CD4-positive, alpha-beta T cell (primary cell): ENCODE data around the gene CACNA2D2. TPM values are rescaled to one million over a fixed set of nuclear protein-coding genes. Genes with fewer than 3 reads are reported as not detected.

Experiments
- ATAC-seq: fragments of 200-7000 bp; cut with Tn5 transposase; one replicate; pipeline ENCODE4 v1.10.0; 2022; ENCODE audit warnings: mild to moderate bottlenecking; ENCODE audit not compliant: poor library complexity
- CTCF ChIA-PET: fragments of 350-600 bp; sonication (Branson Sonifier 250); formaldehyde crosslinking; loops from one replicate; lab custom pipeline; 2021; ENCODE audit warnings: antibody characterized with exemption, inconsistent platforms; lab: Charles Lee
- POLR2A ChIA-PET: fragments of 350-600 bp; sonication (Branson Sonifier 250); formaldehyde crosslinking; loops from one replicate; lab custom pipeline; 2021; ENCODE audit warnings: antibody characterized with exemption, inconsistent platforms; lab: Charles Lee
- DNase-seq, 14 experiments: peaks; one replicate each; pipeline ENCODE4 v3.0.0-alpha.2; 2013 to 2020; ENCODE audit warnings: mixed read lengths in 2 of 14
- H3K27ac ChIP-seq, 2 donors: one replicate each; pipeline versions ENCODE4 v1.5.1 to v1.7.0; 2013; ENCODE audit warnings: low read length in 2 of 2, low read depth in 1 of 2, mild to moderate bottlenecking in 1 of 2
- H3K27me3 ChIP-seq, 2 experiments: 1 replicate in 1 of 2; 2 replicates in 1 of 2; pipeline versions ENCODE4 v1.6.1 to v1.7.0; 2013; ENCODE audit warnings: low read length in 2 of 2, control low read depth in 1 of 2, mild to moderate bottlenecking in 1 of 2, moderate library complexity in 1 of 2; ENCODE audit not compliant: insufficient read depth in 2 of 2, control insufficient read depth in 1 of 2
- H3K36me3 ChIP-seq: one replicate; pipeline ENCODE4 v1.6.1; 2013; ENCODE audit warnings: low read length, control low read depth; ENCODE audit not compliant: insufficient read depth
- H3K4me1 ChIP-seq: one replicate; pipeline ENCODE4 v1.6.1; 2013; ENCODE audit warnings: low read length, control low read depth; ENCODE audit not compliant: insufficient read depth
- H3K4me3 ChIP-seq: one replicate; pipeline ENCODE4 v1.5.1; 2013; ENCODE audit warnings: mild to moderate bottlenecking, low read length, moderate library complexity
- H3K9me3 ChIP-seq, 2 experiments: 1 replicate in 1 of 2; 2 replicates in 1 of 2; pipeline versions ENCODE4 v1.6.1 to v1.7.0; 2013; ENCODE audit warnings: low read length in 2 of 2, mild to moderate bottlenecking in 2 of 2, control low read depth in 1 of 2, moderate library complexity in 1 of 2; ENCODE audit not compliant: control insufficient read depth in 1 of 2, insufficient read depth in 1 of 2
- H3K27ac Mint-ChIP-seq: one replicate; pipeline ENCODE4 v1.8.0; 2020; ENCODE audit warnings: mixed read lengths
- H3K27me3 Mint-ChIP-seq: one replicate; pipeline ENCODE4 v1.8.0; 2021; ENCODE audit warnings: mixed read lengths
- H3K36me3 Mint-ChIP-seq: one replicate; pipeline ENCODE4 v1.8.0; 2021; ENCODE audit warnings: low read depth, mixed read lengths
- H3K4me1 Mint-ChIP-seq: one replicate; pipeline ENCODE4 v1.8.0; 2021; ENCODE audit warnings: low read depth, mixed read lengths
- H3K4me3 Mint-ChIP-seq: one replicate; pipeline ENCODE4 v1.8.0; 2020; ENCODE audit warnings: mild to moderate bottlenecking, mixed read lengths
- H3K9me3 Mint-ChIP-seq: one replicate; pipeline ENCODE4 v1.8.0; 2020; ENCODE audit warnings: mixed read lengths
- intact Hi-C, 2 experiments: fragments of 100-400 bp; cut with DNase I in 1 of 2; cut with micrococcal nuclease in 1 of 2; formaldehyde crosslinking; loops; one replicate each; pipeline versions ENCODE4 v1.15.1 to v1.9.0; 2023 to 2025; cut with DNase I, micrococcal nuclease
- total RNA-seq, 174 experiments: library from RNA in 2 of 174; stranded (reverse) in 2 of 174; gene quantifications; one replicate each; pipeline ENCODE4 v1.2.3 and lab custom pipeline; 2021 to 2026
- TF ChIP-seq, protein P1 (sequence below): fragments of 200-600 bp; IDR thresholded peaks from one replicate; pipeline ENCODE4 v1.8.0; 2022; ENCODE audit warnings: antibody characterized with exemption, mild to moderate bottlenecking

The CACNA2D2 gene
- total RNA-seq, 2 experiments from 2014 or later: 2.5 to 3.8 TPM

DNA sequence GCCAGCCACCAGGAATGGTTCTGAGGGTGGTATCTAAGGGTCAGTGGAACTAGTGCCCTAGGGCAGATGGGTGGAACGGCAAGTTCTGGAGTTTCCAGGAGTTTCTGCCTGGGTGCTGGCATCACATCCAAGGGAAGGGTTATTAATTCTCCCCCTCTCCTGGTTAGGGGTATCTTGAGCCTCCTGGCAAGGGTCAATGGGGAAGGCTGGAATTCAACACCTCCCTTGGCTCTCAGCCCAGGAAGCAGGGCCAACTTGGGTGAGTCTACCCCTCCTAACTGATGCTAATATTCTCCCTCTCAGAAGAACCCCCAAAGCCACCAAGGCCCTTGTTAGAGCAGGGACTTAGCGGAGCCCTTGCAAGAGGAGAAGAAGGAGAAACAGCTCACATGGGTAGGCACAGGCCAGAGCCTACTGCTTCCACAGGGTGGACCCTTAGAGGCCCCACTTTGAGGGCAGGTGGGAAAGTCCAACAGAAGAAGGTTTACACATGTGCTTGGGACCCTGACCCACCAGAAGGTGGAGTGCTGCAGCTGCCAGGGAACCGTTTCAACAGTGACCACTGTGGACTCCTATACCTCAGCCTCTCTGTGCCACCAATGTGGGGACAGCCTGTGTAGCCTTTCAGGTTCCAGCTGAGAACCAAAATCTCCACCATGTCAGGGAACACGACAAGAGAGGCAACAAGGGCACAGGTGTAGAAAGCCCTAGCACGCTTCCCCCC is 147.4 kb downstream of the CACNA2D2 start:
- POLR2A ChIA-PET: interaction anchor here (6.4 kb wide), 1 partner anchor 17 kb away, joined by 57 read pairs; the partner anchor contains the start of gene RASSF1
- intact Hi-C loops: no loop called here
- Histone ChIP-seq H3K4me1 (peaks cover 66% of the 10 kb centered on the region), H3K27me3 (no peaks in the 10 kb centered on the region), H3K36me3 (peaks cover 63% of the 10 kb centered on the region), H3K27ac (no peak overlapping the region), H3K9me3 (no peaks in the 10 kb centered on the region), H3K4me3 (no peak overlapping the region)
- Mint-ChIP-seq H3K4me1 (peaks cover 56% of the 10 kb centered on the region), H3K27ac (no peak overlapping the region), H3K9me3 (no peaks in the 10 kb centered on the region), H3K27me3 (no peaks in the 10 kb centered on the region), H3K4me3 (peak overlapping the region; percentile 7), H3K36me3 (peaks cover 58% of the 10 kb centered on the region)
- no peak for DNase-seq
- no peak for ATAC-seq
- CTCF ChIA-PET: no interaction called here
- TF ChIP-seq, protein P1, sequence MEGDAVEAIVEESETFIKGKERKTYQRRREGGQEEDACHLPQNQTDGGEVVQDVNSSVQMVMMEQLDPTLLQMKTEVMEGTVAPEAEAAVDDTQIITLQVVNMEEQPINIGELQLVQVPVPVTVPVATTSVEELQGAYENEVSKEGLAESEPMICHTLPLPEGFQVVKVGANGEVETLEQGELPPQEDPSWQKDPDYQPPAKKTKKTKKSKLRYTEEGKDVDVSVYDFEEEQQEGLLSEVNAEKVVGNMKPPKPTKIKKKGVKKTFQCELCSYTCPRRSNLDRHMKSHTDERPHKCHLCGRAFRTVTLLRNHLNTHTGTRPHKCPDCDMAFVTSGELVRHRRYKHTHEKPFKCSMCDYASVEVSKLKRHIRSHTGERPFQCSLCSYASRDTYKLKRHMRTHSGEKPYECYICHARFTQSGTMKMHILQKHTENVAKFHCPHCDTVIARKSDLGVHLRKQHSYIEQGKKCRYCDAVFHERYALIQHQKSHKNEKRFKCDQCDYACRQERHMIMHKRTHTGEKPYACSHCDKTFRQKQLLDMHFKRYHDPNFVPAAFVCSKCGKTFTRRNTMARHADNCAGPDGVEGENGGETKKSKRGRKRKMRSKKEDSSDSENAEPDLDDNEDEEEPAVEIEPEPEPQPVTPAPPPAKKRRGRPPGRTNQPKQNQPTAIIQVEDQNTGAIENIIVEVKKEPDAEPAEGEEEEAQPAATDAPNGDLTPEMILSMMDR: no peak

DNA sequence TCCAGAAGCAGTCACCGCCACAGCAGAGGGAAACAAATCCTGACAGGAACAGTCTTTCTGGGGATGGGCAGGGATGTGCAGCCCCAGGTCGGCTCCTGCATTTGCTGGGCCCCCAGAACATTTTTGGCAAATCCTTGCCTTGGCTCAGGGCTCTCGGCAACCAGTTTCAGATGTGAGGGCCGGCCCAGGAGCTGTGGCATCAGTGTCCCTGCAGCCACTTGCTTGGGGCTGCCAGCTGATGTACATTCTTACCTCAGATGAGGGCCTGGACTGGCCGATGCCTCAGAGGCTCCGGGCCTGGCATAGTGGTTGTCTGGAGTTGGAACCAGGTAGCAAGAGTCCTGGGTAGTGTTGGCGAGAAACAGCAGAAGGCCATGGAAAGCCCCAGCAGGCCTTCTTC is 148.6 kb downstream of the CACNA2D2 start:
- no peak for DNase-seq
- no peaks in the 10 kb centered on the region for H3K27me3 Mint-ChIP-seq
- H3K4me3 Mint-ChIP-seq: peak overlapping the region; percentile 30
- no peak overlapping the region for H3K27ac ChIP-seq
- H3K9me3 Mint-ChIP-seq: no peaks in the 10 kb centered on the region
- H3K4me1 ChIP-seq: peaks cover 72% of the 10 kb centered on the region
- ChIA-PET POLR2A (interaction anchor here (1.2 to 6.4 kb wide), 3 partner anchors 11 to 62 kb away, joined by 3 to 57 read pairs (median 9); partner anchors contain the start of gene RASSF1), CTCF (no interaction called here)
- peaks cover 65% of the 10 kb centered on the region for H3K4me1 Mint-ChIP-seq
- ATAC-seq: no peak
- H3K27me3 ChIP-seq: no peaks in the 10 kb centered on the region
- no peak overlapping the region for H3K27ac Mint-ChIP-seq
- peaks cover 69% of the 10 kb centered on the region for H3K36me3 Mint-ChIP-seq
- H3K9me3 ChIP-seq: no peaks in the 10 kb centered on the region
- TF ChIP-seq, protein P1: no peak
- intact Hi-C loops: loop anchor here in 1 of 2 experiments (5.0 kb wide), 2 partner anchors 1037 to 1147 kb away; partner anchors contain the start of genes DCAF1 and RBM15B
- H3K4me3 ChIP-seq: no peak overlapping the region
- peaks cover 63% of the 10 kb centered on the region for H3K36me3 ChIP-seq

DNA sequence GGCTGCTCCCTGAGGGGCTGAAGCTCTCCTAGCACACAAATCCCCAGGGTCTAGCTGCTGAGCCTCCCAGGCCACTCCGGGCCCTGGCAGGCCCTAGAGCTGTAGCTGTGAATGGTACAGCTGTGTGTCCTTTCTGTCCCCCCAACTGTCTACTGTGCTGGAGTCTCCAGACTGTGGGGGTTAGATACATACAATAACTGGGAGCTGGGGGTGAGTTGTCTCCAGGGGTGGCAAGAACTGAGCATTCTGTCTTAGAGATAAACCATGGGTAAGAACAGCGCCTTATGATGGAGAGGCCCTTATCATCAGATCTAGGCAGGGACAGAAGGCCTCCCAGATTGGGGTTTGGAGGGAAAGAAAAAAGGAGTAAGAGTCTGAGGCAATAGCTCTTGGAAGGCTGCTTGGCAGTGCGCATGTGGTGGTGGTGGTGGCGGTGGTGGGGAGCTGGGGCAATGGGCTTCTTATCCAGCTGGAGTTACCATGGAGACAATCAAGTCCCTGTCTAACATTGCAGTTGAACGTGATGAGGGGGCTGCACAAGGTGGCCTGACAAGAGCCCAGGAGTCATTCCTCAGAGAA is 149.2 kb downstream of the CACNA2D2 start:
- Mint-ChIP-seq H3K27ac (no peak overlapping the region), H3K4me1 (peaks cover 63% of the 10 kb centered on the region), H3K9me3 (no peaks in the 10 kb centered on the region), H3K36me3 (peaks cover 67% of the 10 kb centered on the region), H3K4me3 (peak overlapping the region; percentile 37), H3K27me3 (no peaks in the 10 kb centered on the region)
- ATAC-seq (no peak), DNase-seq (no peak)
- ChIA-PET CTCF (no interaction called here), POLR2A (interaction anchor here (1.2 to 6.4 kb wide), 3 partner anchors 11 to 61 kb away, joined by 3 to 57 read pairs (median 9); partner anchors contain the start of gene RASSF1)
- Histone ChIP-seq H3K4me1 (peaks cover 74% of the 10 kb centered on the region), H3K27ac (no peak overlapping the region), H3K4me3 (no peak overlapping the region), H3K27me3 (no peaks in the 10 kb centered on the region), H3K9me3 (no peaks in the 10 kb centered on the region), H3K36me3 (peaks cover 63% of the 10 kb centered on the region)
- TF ChIP-seq, protein P1: no peak
- intact Hi-C loops: loop anchor here in 1 of 2 experiments (5.0 kb wide), 2 partner anchors 1038 to 1148 kb away; partner anchors contain the start of genes DCAF1 and RBM15B
